Osteoblast (primary cell): ENCODE measurements around the gene ARHGAP45. TPM values are rescaled to one million over a fixed set of nuclear protein-coding genes. Genes with fewer than 3 reads are reported as not detected.

ENCODE experiments used
- DNase-seq: peaks from one replicate; pipeline ENCODE4 v3.0.0; 2011; ENCODE audit warnings: low spot score, mixed read lengths; ENCODE audit not compliant: insufficient read length; ENCODE audit errors: missing footprints
- H2AFZ ChIP-seq: 2 replicates; pipeline ENCODE4 v1.6.0; 2011; ENCODE audit warnings: mild to moderate bottlenecking, low read length
- H3K27ac ChIP-seq: 2 replicates; pipeline ENCODE4 v1.5.1; 2011; ENCODE audit warnings: mild to moderate bottlenecking, low read depth, low read length, moderate library complexity
- H3K27me3 ChIP-seq: 2 replicates; pipeline ENCODE4 v1.6.0; 2012; ENCODE audit warnings: mild to moderate bottlenecking, control low read depth, inconsistent platforms, low read length, moderate library complexity; ENCODE audit not compliant: insufficient read depth
- H3K36me3 ChIP-seq: 2 replicates; pipeline ENCODE4 v1.5.1; 2011; ENCODE audit warnings: mild to moderate bottlenecking, low read length, control low read depth, moderate library complexity; ENCODE audit not compliant: insufficient read depth
- H3K4me1 ChIP-seq: 2 replicates; pipeline ENCODE4 v1.5.1; 2011; ENCODE audit warnings: mild to moderate bottlenecking, low read length, control low read depth, moderate library complexity; ENCODE audit not compliant: insufficient read depth
- H3K4me2 ChIP-seq: 2 replicates; pipeline ENCODE4 v1.6.0; 2011; ENCODE audit warnings: mild to moderate bottlenecking, low read length; ENCODE audit not compliant: insufficient read depth
- H3K4me3 ChIP-seq: fragments of 200-600 bp; sonication (generic); 3 replicates; pipeline ENCODE4 v1.5.1; 2012; ENCODE audit warnings: mild to moderate bottlenecking, low read length, inconsistent platforms; ENCODE audit not compliant: insufficient read depth
- H3K79me2 ChIP-seq: 2 replicates; pipeline ENCODE4 v1.6.0; 2012; ENCODE audit warnings: mild to moderate bottlenecking, low read length, control low read depth, inconsistent platforms; ENCODE audit not compliant: insufficient read depth
- H3K9me3 ChIP-seq: 2 replicates; pipeline ENCODE4 v1.5.1; 2011; ENCODE audit warnings: low read depth, low read length, control low read depth
- H4K20me1 ChIP-seq: 2 replicates; pipeline ENCODE4 v1.6.0; 2012; ENCODE audit warnings: mild to moderate bottlenecking, low read length, control low read depth; ENCODE audit not compliant: insufficient read depth
- total RNA-seq: library from RNA; depleted of rRNA; stranded (reverse); fragments of >200 nt; gene quantifications from 2 replicates; pipeline ENCODE4 v1.2.3, GENCODE V29; 2012
- TF ChIP-seq, protein P1 (sequence below): IDR thresholded peaks from 2 replicates; pipeline ENCODE4 v1.5.1; 2011; ENCODE audit warnings: mild to moderate bottlenecking, low read depth, low read length, moderate library complexity; ENCODE audit errors: extremely low read depth

The ARHGAP45 gene
- total RNA-seq, 1 donor, result 0.72 TPM

- Histone ChIP-seq H3K9me3 (no peaks in the 10 kb centered on the region), H3K79me2 (no peaks in the 10 kb centered on the region), H2AFZ (no peak overlapping the region), H3K27me3 (no peaks in the 10 kb centered on the region), H3K4me2 (no peak overlapping the region), H3K36me3 (peaks cover 9% of the 10 kb centered on the region), H4K20me1 (peaks cover 9% of the 10 kb centered on the region), H3K4me3 (no peak overlapping the region), H3K4me1 (no peaks in the 10 kb centered on the region), H3K27ac (no peak overlapping the region)
- TF ChIP-seq, protein P1, sequence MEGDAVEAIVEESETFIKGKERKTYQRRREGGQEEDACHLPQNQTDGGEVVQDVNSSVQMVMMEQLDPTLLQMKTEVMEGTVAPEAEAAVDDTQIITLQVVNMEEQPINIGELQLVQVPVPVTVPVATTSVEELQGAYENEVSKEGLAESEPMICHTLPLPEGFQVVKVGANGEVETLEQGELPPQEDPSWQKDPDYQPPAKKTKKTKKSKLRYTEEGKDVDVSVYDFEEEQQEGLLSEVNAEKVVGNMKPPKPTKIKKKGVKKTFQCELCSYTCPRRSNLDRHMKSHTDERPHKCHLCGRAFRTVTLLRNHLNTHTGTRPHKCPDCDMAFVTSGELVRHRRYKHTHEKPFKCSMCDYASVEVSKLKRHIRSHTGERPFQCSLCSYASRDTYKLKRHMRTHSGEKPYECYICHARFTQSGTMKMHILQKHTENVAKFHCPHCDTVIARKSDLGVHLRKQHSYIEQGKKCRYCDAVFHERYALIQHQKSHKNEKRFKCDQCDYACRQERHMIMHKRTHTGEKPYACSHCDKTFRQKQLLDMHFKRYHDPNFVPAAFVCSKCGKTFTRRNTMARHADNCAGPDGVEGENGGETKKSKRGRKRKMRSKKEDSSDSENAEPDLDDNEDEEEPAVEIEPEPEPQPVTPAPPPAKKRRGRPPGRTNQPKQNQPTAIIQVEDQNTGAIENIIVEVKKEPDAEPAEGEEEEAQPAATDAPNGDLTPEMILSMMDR, result no peak
- DNase-seq, result no peak
These were observed 18.9 kb downstream of the ARHGAP45 start for GRCh38 chr19:1085676-1086442.

DNA sequence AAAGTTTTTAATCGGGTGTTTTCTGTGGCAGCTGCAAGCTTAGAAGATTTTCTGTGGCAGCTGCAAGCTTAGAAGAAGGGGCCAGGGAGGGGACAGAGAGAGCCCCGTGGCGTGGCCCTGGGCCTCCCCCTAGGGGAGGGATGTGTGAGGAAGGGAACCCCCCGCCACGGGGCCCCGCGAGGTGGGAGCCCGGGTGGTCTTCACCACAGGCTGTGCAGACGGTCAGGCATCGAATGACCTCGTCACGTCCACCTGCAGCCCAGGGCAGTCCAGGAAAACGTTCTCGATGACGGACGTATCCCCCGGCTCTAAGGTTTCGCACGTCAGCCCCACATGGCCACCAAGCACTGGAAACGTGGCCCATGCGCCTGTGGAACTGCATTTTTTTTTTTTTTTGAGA lies 19.6 kb downstream of the ARHGAP45 start:
- no peak overlapping the region for H2AFZ ChIP-seq
- no peak overlapping the region for H3K4me3 ChIP-seq
- H3K9me3 ChIP-seq, result no peaks in the 10 kb centered on the region
- H3K27ac ChIP-seq, result no peak overlapping the region
- TF ChIP-seq, protein P1, result no peak
- no peaks in the 10 kb centered on the region for H3K4me1 ChIP-seq
- no peak for DNase-seq
- peaks cover 15% of the 10 kb centered on the region for H3K36me3 ChIP-seq
- no peak overlapping the region for H3K4me2 ChIP-seq
- no peaks in the 10 kb centered on the region for H3K27me3 ChIP-seq
- H3K79me2 ChIP-seq, result peaks cover 2% of the 10 kb centered on the region
- peaks cover 9% of the 10 kb centered on the region for H4K20me1 ChIP-seq

DNA sequence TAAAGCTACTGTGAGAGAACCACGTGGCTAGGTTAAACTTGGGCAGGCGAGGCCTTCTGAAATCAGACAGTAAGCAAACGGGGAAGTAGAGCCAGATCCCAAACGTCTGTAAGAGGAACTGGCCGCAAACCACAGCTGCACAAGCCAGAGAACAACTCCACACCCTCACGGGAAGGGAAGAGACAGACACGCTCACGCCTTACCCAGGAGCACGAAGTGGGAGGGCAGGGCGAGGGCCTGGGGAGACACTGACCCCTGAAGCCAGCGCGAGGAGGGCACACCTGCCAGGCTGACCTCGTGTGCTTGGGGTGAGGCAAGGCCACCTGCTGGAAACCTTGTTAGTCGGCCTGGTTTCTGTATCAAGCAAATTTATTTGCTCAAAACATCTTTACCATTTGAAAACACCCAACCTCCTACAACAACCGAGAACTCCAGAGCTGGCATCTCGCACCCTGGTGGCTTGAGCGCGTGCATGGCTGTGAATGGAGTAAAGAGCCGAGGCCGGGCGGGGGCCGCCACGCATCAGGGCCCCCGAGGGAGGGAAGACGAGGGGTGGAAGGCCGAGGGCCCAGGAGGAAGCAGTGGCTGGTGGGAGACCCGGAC lies 20.9 kb downstream of the ARHGAP45 start:
- peaks cover 15% of the 10 kb centered on the region for H4K20me1 ChIP-seq
- H3K4me1 ChIP-seq, result no peaks in the 10 kb centered on the region
- peaks cover 21% of the 10 kb centered on the region for H3K36me3 ChIP-seq
- no peak overlapping the region for H3K4me3 ChIP-seq
- no peak overlapping the region for H3K27ac ChIP-seq
- H3K4me2 ChIP-seq, result no peak overlapping the region
- no peak overlapping the region for H2AFZ ChIP-seq
- no peaks in the 10 kb centered on the region for H3K27me3 ChIP-seq
- H3K9me3 ChIP-seq, result no peaks in the 10 kb centered on the region
- TF ChIP-seq, protein P1, result no peak
- peaks cover 10% of the 10 kb centered on the region for H3K79me2 ChIP-seq
- DNase-seq, result no peak

DNA sequence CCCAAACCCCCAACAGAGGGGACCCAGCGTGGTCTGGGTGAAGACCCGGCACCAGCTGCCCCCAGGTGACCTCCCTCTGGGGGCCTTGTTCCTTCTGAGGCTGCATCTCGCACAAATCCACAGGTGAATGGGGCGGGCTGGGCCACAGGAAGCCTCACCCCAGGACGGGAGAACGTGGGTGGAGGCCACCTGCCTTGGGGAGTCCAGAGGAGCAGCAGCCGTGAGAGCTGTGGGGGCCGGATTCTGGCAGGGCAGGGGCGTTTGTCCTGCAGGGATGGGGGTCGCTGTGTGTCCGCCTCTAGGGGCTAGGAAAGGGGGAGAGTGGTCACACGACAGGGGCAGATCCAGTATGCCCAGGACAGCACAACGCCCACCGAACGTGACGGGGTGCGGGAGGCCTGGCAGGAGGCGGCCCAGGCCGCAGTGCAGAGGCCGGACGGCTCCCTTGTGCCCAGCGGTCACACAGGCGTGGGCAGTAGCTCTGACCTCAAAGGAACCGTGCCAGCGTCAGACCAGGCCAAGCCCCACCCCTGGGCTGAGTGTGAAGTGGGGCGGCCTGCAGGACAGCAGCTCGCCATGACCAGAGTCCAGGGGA lies 21.5 kb downstream of the ARHGAP45 start:
- peaks cover 15% of the 10 kb centered on the region for H3K79me2 ChIP-seq
- DNase-seq, result no peak
- no peak overlapping the region for H3K27ac ChIP-seq
- H3K9me3 ChIP-seq, result no peaks in the 10 kb centered on the region
- H3K4me2 ChIP-seq, result no peak overlapping the region
- no peak overlapping the region for H2AFZ ChIP-seq
- H3K4me1 ChIP-seq, result no peaks in the 10 kb centered on the region
- TF ChIP-seq, protein P1, result no peak
- no peak overlapping the region for H3K4me3 ChIP-seq
- peaks cover 21% of the 10 kb centered on the region for H3K36me3 ChIP-seq
- H4K20me1 ChIP-seq, result peaks cover 15% of the 10 kb centered on the region
- H3K27me3 ChIP-seq, result no peaks in the 10 kb centered on the region
